ENCODE results near the gene GFOD2. TPM values are rescaled to one million over a fixed set of nuclear protein-coding genes. Genes with fewer than 3 reads are reported as not detected.

GFOD2 gene
- total and polyA plus RNA-seq, 2 experiments from 2014 or later = 19.3 to 34.3 TPM

GRCh38 chr16:67701420-67701819 lies 17.7 kb downstream of the GFOD2 start:
- Mint-ChIP-seq H3K27ac (no peak overlapping the region), H3K4me3 (no peak overlapping the region), H3K4me1 (0 out of 3 replicates have a peak, but pooled peaks cover 2% of the 10 kb centered on the region), H3K9me3 (no peaks in the 10 kb centered on the region), H3K27me3 (ENCODE audit: insufficient read depth, low read depth, poor library complexity) (no peaks in the 10 kb centered on the region), H3K36me3 (ENCODE audit: low read depth) (peaks cover 6% of the 10 kb centered on the region; the same call in 2 of the 3 replicates)
- H3K79me2 ChIP-seq (replicated peaks; ENCODE audit: insufficient read depth) = peaks cover 69% of the 10 kb centered on the region
- no peaks in the 10 kb centered on the region for H3K9me2 ChIP-seq (ENCODE audit: insufficient read depth)
- no peak overlapping the region for H2AFZ ChIP-seq
- no peak overlapping the region for H3K4me2 ChIP-seq
- H3F3A ChIP-seq (replicated peaks; ENCODE audit: low read depth) = no peaks in the 10 kb centered on the region
- no peak for DNase-seq (ENCODE audit: low spot score)
- no peak overlapping the region for H3K4me3 ChIP-seq
- peaks cover 15% of the 10 kb centered on the region for H4K20me1 ChIP-seq (replicated peaks; ENCODE audit: insufficient read depth)
- TF ChIP-seq CTCF (conservative IDR thresholded peaks at IDR 0.05; ENCODE audit: low read depth in 2 of 2) (no peak), JUNB (IDR thresholded peaks at IDR 0.05; ENCODE audit: unreplicated experiment) (no peak), ZNF114 (CRISPR knock-in tag; IDR thresholded peaks at IDR 0.05) (no peak), EZH2 (IDR thresholded peaks at IDR 0.05; ENCODE audit: low read depth, unreplicated experiment) (no peak), ZNF331 (CRISPR knock-in tag; IDR thresholded peaks at IDR 0.05; ENCODE audit: low read depth) (no peak), EZH2phosphoT487 (IDR thresholded peaks at IDR 0.05; ENCODE audit: unreplicated experiment) (no peak), POLR2AphosphoS5 (IDR thresholded peaks at IDR 0.05; ENCODE audit: low read depth) (no peak), REST (IDR thresholded peaks at IDR 0.05; ENCODE audit: unreplicated experiment) (no peak), STAT1 (IDR thresholded peaks at IDR 0.05; ENCODE audit: unreplicated experiment) (no peak), NANOG (IDR thresholded peaks at IDR 0.05; ENCODE audit: borderline replicate concordance) (no peak), CREB1 (CRISPR knock-in tag; IDR thresholded peaks at IDR 0.05; ENCODE audit: low read depth) (no peak), ZNF462 (CRISPR knock-in tag; IDR thresholded peaks at IDR 0.05) (no peak), ETS1 (IDR thresholded peaks at IDR 0.05) (no peak)
- no peak for ATAC-seq
- H3K36me3 ChIP-seq (ENCODE audit: insufficient read depth) = no peaks in the 10 kb centered on the region
- no peaks in the 10 kb centered on the region for H3K4me1 ChIP-seq (ENCODE audit: insufficient read depth)
- no peaks in the 10 kb centered on the region for H3K27me3 ChIP-seq (ENCODE audit: insufficient read depth)
- no peak overlapping the region for H3K27ac ChIP-seq (ENCODE audit: low read depth)

Measured in GM23338 (cell line).